Neural progenitor cell (in vitro differentiated cells): ENCODE results near the gene GSG1. TPM values are rescaled to one million over a fixed set of nuclear protein-coding genes. Genes with fewer than 3 reads are reported as not detected.
A peak's percentile ranks its signal among the peaks of the same experiment; 100 is the strongest.

Experiments used
- DNase-seq: peaks from one replicate; pipeline ENCODE4 v3.0.0-alpha.2; 2016; ENCODE audit warnings: low spot score
- H2AFZ ChIP-seq: fragments of 200-600 bp; sonication (generic); replicated peaks from 2 replicates; pipeline ENCODE4 v1.6.1; 2016; ENCODE audit warnings: antibody characterized with exemption
- H3F3A ChIP-seq: fragments of 200-600 bp; sonication (generic); 2 replicates; pipeline ENCODE4 v1.6.1; 2016; ENCODE audit warnings: antibody characterized with exemption, low read depth
- H3K27ac ChIP-seq: fragments of 200-600 bp; sonication (generic); 2 replicates; pipeline ENCODE4 v1.5.1; 2016; ENCODE audit warnings: mild to moderate bottlenecking
- H3K27me3 ChIP-seq: fragments of 200-600 bp; sonication (generic); 2 replicates; pipeline ENCODE4 v1.6.1; 2016; ENCODE audit warnings: mild to moderate bottlenecking, moderate library complexity
- H3K36me3 ChIP-seq: fragments of 200-600 bp; sonication (generic); 2 replicates; pipeline ENCODE4 v1.5.1; 2016
- H3K4me1 ChIP-seq: fragments of 200-600 bp; sonication (generic); 2 replicates; pipeline ENCODE4 v1.6.1; 2016; ENCODE audit warnings: mixed run types
- H3K4me2 ChIP-seq: fragments of 200-600 bp; sonication (generic); 2 replicates; pipeline ENCODE4 v1.6.1; 2016
- H3K4me3 ChIP-seq: fragments of 200-600 bp; sonication (generic); 2 replicates; pipeline ENCODE4 v1.5.1; 2016
- H3K79me2 ChIP-seq: fragments of 200-600 bp; sonication (generic); 2 replicates; pipeline ENCODE4 v1.6.1; 2016; ENCODE audit warnings: low read depth
- H3K9ac ChIP-seq: fragments of 200-600 bp; sonication (generic); 2 replicates; pipeline ENCODE4 v1.6.1; 2016
- H3K9me3 ChIP-seq: fragments of 200-600 bp; sonication (generic); 2 replicates; pipeline ENCODE4 v1.5.1; 2016; ENCODE audit warnings: low read depth
- H4K20me1 ChIP-seq: fragments of 200-600 bp; sonication (generic); 2 replicates; pipeline ENCODE4 v1.6.1; 2016; ENCODE audit warnings: low read depth
- H3K27ac Mint-ChIP-seq: 3 replicates; pipeline ENCODE4 v1.8.0; 2021; ENCODE audit warnings: mixed read lengths
- H3K27me3 Mint-ChIP-seq: 2 replicates; pipeline ENCODE4 v1.8.0; 2022; ENCODE audit warnings: low read depth, mild to moderate bottlenecking, inconsistent platforms, moderate library complexity, mixed read lengths; ENCODE audit not compliant: insufficient read depth
- H3K36me3 Mint-ChIP-seq: 3 replicates; pipeline ENCODE4 v1.8.0; 2021; ENCODE audit warnings: mixed read lengths
- H3K4me1 Mint-ChIP-seq: 3 replicates; pipeline ENCODE4 v1.8.0; 2021; ENCODE audit warnings: mixed read lengths
- H3K4me3 Mint-ChIP-seq: 3 replicates; pipeline ENCODE4 v1.8.0; 2021; ENCODE audit warnings: mild to moderate bottlenecking, moderate library complexity, mixed read lengths
- H3K9me3 Mint-ChIP-seq: 3 replicates; pipeline ENCODE4 v1.8.0; 2020; ENCODE audit warnings: mixed read lengths
- CTCF ChIP-seq: fragments of 200-600 bp; sonication (generic); IDR thresholded peaks from 2 replicates; pipeline ENCODE4 v1.5.1; 2017; ENCODE audit warnings: antibody characterized with exemption, mild to moderate bottlenecking
- EZH2 ChIP-seq: fragments of 200-600 bp; sonication (generic); IDR thresholded peaks from 2 replicates; pipeline ENCODE4 v1.6.1; 2017; ENCODE audit warnings: antibody characterized with exemption, mild to moderate bottlenecking, moderate library complexity
- EZH2phosphoT487 ChIP-seq: fragments of 200-600 bp; sonication (generic); IDR thresholded peaks from 2 replicates; pipeline ENCODE4 v1.6.1; 2017; ENCODE audit warnings: antibody characterized with exemption
- total RNA-seq: library from RNA; depleted of rRNA; stranded (reverse); fragments of >200 nt; gene quantifications from 2 replicates; pipeline ENCODE4 v1.2.3, GENCODE V29; 2015; ENCODE audit warnings: low replicate concordance

Gene GSG1
- total RNA-seq, 1 donor from 2014 or later: not detected

GRCh38 chr12:13093191-13093847, 10.1 kb downstream of the GSG1 start:
- H3F3A ChIP-seq: no peaks in the 10 kb centered on the region
- H3K4me3 ChIP-seq: no peak overlapping the region
- H3K27me3 ChIP-seq: no peaks in the 10 kb centered on the region
- no peak overlapping the region for H3K27ac Mint-ChIP-seq
- H3K9ac ChIP-seq: no peak overlapping the region
- peaks cover 11% of the 10 kb centered on the region for H3K4me1 ChIP-seq
- H3K9me3 ChIP-seq: no peaks in the 10 kb centered on the region
- H4K20me1 ChIP-seq: no peaks in the 10 kb centered on the region
- H3K4me1 Mint-ChIP-seq: peaks cover 41% of the 10 kb centered on the region
- no peak overlapping the region for H2AFZ ChIP-seq
- peaks cover 2% of the 10 kb centered on the region for H3K36me3 Mint-ChIP-seq
- no peak for DNase-seq
- H3K9me3 Mint-ChIP-seq: no peaks in the 10 kb centered on the region
- H3K79me2 ChIP-seq: no peaks in the 10 kb centered on the region
- peaks cover 2% of the 10 kb centered on the region for H3K27me3 Mint-ChIP-seq
- H3K4me3 Mint-ChIP-seq: no peak overlapping the region
- H3K4me2 ChIP-seq: no peak overlapping the region
- H3K36me3 ChIP-seq: no peaks in the 10 kb centered on the region
- TF ChIP-seq EZH2phosphoT487 (no peak), EZH2 (no peak), CTCF (no peak)
- no peak overlapping the region for H3K27ac ChIP-seq

GRCh38 chr12:13091832-13092231, 11.6 kb downstream of the GSG1 start:
- H3K4me3 Mint-ChIP-seq: no peak overlapping the region
- peak overlapping the region; percentile 2 for H3K27ac Mint-ChIP-seq
- H3K27me3 ChIP-seq: no peaks in the 10 kb centered on the region
- no peaks in the 10 kb centered on the region for H3K9me3 Mint-ChIP-seq
- no peaks in the 10 kb centered on the region for H4K20me1 ChIP-seq
- no peak overlapping the region for H3K9ac ChIP-seq
- no peaks in the 10 kb centered on the region for H3K36me3 ChIP-seq
- peaks cover 2% of the 10 kb centered on the region for H3K27me3 Mint-ChIP-seq
- peaks cover 44% of the 10 kb centered on the region for H3K4me1 Mint-ChIP-seq
- H3K4me3 ChIP-seq: no peak overlapping the region
- H3K4me2 ChIP-seq: no peak overlapping the region
- TF ChIP-seq EZH2 (no peak), CTCF (no peak), EZH2phosphoT487 (no peak)
- H3K4me1 ChIP-seq: peaks cover 9% of the 10 kb centered on the region
- peaks cover 7% of the 10 kb centered on the region for H3K36me3 Mint-ChIP-seq
- H3F3A ChIP-seq: no peaks in the 10 kb centered on the region
- no peaks in the 10 kb centered on the region for H3K9me3 ChIP-seq
- no peak overlapping the region for H3K27ac ChIP-seq
- no peak overlapping the region for H2AFZ ChIP-seq
- DNase-seq: no peak
- H3K79me2 ChIP-seq: no peaks in the 10 kb centered on the region

DNA sequence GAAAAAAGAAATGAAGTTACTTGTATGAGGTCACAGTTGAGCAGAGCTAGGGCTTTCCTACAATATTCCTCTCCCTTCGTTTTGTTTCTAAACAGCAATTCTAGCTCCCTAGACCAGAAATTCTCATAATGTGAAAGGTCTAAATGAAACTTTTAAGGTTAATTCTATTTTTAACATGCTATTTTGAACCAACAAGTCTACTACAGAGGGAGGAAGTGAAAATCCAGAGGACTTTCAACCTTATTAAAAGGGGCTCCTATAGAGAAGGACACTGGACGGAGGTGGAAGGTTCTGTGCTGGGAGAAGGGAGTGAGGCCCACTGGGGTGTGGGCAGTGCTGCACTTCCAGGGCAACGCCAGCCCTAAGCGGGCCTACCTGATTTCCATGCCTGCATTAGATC, 13.4 kb downstream of the GSG1 start:
- no peak for DNase-seq
- Histone ChIP-seq H3K36me3 (no peaks in the 10 kb centered on the region), H2AFZ (no peak overlapping the region), H4K20me1 (no peaks in the 10 kb centered on the region), H3F3A (no peaks in the 10 kb centered on the region), H3K4me1 (peaks cover 9% of the 10 kb centered on the region), H3K79me2 (no peaks in the 10 kb centered on the region), H3K4me2 (no peak overlapping the region), H3K27me3 (no peaks in the 10 kb centered on the region), H3K9ac (no peak overlapping the region), H3K4me3 (no peak overlapping the region), H3K27ac (no peak overlapping the region), H3K9me3 (no peaks in the 10 kb centered on the region)
- H3K9me3 Mint-ChIP-seq: no peaks in the 10 kb centered on the region
- H3K4me3 Mint-ChIP-seq: no peak overlapping the region
- peaks cover 2% of the 10 kb centered on the region for H3K27me3 Mint-ChIP-seq
- no peak for TF ChIP-seq EZH2
- H3K27ac Mint-ChIP-seq: no peak overlapping the region
- H3K36me3 Mint-ChIP-seq: peaks cover 10% of the 10 kb centered on the region
- H3K4me1 Mint-ChIP-seq: peaks cover 40% of the 10 kb centered on the region

DNA sequence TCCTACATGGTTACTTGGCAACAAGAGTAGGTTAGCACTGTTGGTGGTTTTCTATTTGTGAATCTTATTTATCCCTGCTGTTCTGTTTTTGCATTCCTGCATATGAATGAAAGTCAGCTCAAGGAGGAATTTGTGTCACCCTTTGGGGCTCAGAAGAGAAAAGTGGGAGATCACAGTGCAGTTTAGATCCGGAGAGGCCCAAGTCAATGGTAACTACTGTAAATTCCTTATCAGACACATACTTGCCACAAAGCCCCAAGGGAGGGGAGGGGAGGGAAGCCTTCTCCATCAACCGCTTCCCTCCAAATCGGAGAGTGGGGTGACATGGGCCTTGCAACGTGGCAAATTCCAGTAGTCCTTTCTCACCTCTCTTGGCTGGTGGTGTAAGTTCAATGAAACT, 15.0 kb downstream of the GSG1 start:
- no peak overlapping the region for H3K9ac ChIP-seq
- peaks cover 9% of the 10 kb centered on the region for H3K4me1 ChIP-seq
- no peak overlapping the region for H2AFZ ChIP-seq
- peaks cover 4% of the 10 kb centered on the region for H3K27me3 Mint-ChIP-seq
- no peak overlapping the region for H3K4me3 Mint-ChIP-seq
- no peaks in the 10 kb centered on the region for H3K9me3 Mint-ChIP-seq
- H3K27ac ChIP-seq: no peak overlapping the region
- no peaks in the 10 kb centered on the region for H3K79me2 ChIP-seq
- TF ChIP-seq CTCF (no peak), EZH2 (no peak), EZH2phosphoT487 (no peak)
- no peaks in the 10 kb centered on the region for H4K20me1 ChIP-seq
- H3K4me3 ChIP-seq: no peak overlapping the region
- peaks cover 23% of the 10 kb centered on the region for H3K36me3 Mint-ChIP-seq
- H3K9me3 ChIP-seq: no peaks in the 10 kb centered on the region
- no peaks in the 10 kb centered on the region for H3K27me3 ChIP-seq
- no peaks in the 10 kb centered on the region for H3K36me3 ChIP-seq
- H3K4me1 Mint-ChIP-seq: peaks cover 35% of the 10 kb centered on the region
- H3K27ac Mint-ChIP-seq: peak overlapping the region; percentile 51
- no peaks in the 10 kb centered on the region for H3F3A ChIP-seq
- H3K4me2 ChIP-seq: no peak overlapping the region
- no peak for DNase-seq
